ENCODE measurements around the gene GLT1D1.
"Not testable (repeated sequence)": the region's sequence is repeated elsewhere in the genome, so short reads cannot be mapped to it uniquely, and the experiment has no call there.

GLT1D1 gene

GRCh38 chr12:128852885-128853599 is at the start of gene GLT1D1:
Gene GLT1D1 (plus strand): TSS chr12:128853478. CDS start chr12:128853582, 104 bp downstream.
- no peak for DNase-seq

DNA sequence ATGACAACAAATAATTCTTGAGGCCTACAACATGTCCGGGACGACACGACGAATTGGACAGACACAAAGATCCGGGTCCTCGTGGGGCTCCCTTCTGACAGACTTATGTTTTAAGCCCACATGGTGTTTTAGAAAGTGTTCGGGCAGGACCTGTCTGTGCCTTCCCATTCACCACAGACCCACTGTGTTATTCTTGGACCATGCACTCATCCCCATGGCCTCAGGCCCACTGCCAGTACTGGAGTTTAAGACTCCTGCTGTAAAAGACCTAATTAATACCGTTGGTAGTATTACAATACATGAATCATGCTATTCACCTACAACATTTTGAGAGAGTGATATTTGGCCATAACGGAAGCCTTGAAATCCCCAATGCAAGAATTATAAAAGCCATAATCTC is 49.5 kb upstream of the GLT1D1 start:
- no peak for DNase-seq

DNA sequence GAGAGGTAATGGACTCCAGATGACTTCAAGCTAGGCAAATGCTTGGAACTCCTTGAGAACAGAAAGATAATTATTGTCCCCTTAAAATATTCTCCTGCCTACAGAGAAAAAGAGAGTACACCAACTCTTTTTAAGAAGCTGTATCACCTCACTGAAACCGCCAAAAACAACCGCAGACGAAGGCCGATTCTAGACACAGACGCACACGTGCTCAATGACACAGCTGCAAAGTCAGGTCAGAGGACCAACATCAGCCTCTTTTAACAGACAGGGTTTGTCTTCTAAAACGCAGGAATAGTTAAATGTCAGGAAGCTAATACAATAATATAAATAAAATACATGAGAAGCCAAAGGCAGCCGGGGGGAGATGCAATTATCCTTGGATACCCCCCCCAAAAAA is 48.5 kb upstream of the GLT1D1 start:
- no peak for DNase-seq

DNA sequence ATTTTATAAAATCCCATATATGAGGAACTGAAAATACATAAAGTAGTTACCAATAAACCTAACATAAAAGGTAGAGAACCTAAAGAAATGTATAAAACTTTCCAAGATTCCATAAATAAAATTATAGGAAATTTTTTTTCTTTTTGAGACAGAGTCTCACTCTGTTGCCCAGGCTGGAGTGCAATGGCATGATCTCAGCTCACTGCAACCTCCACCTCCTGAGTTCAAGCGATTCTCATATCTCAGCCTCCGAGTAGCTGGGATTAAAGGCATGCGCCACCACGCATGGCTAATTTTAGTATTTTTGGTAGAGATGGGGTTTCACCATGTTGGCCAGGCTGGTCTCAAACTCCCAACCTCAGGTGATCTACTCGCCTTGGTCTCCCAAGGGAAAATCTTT is 47.9 kb upstream of the GLT1D1 start:
- DNase-seq, result not testable (repeated sequence)

GRCh38 chr12:128806573-128806972 is 46.7 kb upstream of the GLT1D1 start:
- no peak for DNase-seq

GRCh38 chr12:128807161-128807724 is 46.0 kb upstream of the GLT1D1 start:
- DNase-seq, result no peak

DNA sequence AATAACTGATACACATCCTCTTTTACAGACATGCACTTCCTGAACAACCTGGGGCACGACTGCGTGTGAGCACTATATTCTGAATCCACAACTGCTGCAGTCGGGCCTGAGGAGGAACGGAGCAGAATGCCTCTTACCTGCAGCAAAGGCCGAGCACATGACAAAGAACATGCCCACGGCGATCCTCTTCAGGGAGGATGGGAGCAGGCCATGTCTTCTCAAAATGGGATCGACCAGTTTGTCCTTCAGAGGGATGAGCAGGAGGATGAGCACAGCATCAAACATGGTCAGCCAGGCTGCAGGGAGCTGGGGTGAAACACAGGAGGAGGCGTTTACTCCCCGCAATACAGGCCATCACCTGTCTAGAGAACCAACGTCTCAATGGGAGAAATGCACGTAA is 44.6 kb upstream of the GLT1D1 start:
- no peak for DNase-seq

DNA sequence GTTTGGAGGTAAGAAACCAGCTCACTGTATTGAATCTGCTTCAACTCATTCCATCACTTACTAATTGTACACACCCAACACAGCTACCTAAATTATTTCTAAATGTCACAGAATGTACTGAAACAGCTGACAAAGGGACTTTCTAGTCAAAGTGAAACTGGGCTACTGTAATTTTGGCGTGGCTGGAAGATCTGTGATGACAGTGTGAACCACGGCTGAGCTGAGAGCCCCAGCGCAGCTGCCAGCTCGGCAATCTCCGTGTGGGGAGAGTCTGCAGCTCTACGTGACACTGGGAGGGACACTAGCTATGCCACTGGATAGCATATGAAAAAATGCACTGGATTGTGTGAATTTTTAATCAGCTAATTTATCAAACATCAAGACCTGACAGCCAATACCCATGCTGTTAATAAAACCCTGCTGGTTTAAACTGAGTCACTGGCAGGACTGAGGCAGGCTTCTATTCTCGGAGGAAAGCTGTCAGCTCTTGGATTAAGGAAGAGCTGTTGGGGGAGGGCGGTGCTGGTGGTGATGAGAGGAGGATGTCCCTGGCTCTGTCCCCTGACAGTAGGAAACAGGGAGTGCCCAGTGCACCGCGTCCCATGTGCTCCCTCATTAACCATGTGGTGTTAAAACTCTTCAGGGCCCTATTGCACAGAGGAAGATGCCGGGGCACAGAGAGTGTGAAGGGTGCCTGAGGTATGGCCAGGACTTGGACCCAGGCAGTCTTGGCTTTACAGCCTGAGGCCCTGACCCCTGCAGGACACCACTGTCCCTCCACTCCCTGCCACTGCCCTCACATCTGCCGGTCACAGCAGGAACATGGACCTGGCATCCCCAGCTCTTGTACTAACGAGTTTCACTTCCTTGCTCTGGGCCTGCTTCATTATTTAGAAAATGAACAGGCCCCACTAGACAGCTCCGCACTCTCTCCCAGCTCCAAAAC is 42.8 kb upstream of the GLT1D1 start:
- DNase-seq, result no peak

DNA sequence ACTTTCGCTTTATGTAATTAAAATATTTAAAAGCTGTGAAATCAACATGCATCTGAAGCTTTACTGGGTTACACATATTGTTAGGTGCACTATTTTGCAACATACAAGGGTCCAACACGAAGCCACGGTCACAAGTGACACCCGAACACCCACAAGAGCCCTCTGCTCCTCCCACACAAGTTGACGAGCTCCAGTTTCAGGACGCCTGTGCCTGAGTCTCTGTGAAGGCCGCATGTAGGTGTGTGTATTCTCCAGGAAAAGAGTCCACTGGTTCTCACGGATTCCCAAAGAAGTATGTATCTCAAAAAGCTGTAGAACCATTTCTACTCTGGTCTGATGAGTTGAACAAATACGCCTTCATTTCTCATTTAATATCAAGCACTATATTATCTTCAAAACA is 41.5 kb upstream of the GLT1D1 start:
- DNase-seq, result no peak

DNA sequence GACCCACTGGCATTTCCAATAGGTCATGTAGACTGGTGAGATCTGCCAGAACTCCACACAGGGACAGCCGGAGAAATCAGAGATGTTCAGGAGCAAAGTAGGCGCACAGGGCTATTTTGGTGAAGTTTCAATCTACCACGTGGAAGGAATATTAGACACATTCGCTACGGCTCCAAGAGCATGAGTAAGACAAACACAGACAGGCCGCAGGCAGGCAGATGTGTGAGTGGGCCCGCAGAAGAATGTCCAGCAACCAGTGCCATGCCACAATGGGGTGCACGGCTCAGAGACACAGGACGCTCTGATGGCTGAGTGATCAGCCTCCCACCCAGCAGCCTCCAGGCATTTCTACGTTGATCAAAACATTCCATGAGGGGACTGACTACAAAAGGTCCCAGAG is 39.9 kb upstream of the GLT1D1 start:
- no peak for DNase-seq

- DNase-seq, result no peak
Observed at GRCh38 chr12:128813883-128814282, 39.4 kb upstream of the GLT1D1 start.

GRCh38 chr12:128814411-128815261 is 38.6 kb upstream of the GLT1D1 start:
- no peak for DNase-seq

GRCh38 chr12:128815779-128816642 is 37.3 kb upstream of the GLT1D1 start:
- DNase-seq, result no peak

DNA sequence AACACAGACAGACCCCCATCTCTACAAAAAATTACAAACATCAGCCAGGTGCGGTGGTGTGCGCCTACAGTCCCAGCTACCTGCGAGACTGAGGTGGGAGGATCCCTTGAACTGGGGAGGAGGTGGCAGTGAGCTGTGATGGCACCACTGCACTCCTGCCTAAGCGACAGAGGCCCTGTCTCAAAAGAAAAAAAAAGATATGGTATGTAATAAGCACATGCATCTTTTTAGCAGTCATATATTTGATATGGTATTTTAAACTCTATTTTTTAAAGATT is 36.7 kb upstream of the GLT1D1 start:
- DNase-seq, result no peak

DNA sequence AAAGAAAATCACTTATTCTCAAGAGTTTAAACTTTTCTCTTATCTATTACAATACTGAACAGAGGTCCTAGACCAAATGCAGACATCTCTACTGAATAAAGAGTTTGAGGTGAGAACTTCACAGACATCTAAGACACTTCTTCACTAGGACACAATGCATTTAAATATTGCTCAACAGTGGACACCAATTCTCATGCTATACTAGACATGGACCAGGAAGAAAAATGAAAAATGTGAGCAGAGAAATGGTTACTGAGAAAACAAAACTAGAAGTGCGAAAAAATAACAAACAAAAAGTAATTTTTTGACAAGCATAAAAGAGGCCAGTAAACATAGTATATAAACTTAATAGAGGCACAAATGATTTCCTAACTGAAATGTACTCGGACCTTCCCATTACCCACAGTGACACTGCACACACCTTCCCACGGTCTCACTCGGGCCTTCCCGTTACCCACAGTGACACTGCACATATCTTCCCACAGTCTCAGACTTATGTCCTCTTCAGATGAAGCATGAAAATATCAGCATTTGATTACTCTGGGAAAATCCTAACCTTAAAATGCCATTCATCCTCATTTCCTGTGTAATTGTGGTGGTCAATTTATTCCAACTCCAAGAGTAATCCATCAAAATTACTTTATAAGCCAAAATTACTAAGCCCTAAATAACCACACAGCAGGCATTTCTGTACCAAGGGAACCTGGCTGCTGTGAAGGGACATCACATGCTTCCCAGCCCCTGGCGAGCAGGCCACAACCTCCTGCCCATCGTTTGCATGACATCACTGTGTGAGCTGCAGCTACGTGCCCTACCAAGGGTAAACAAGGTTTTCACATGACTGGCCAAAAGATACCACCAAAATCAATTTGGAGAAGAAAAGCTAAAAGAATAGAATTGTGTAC is 35.9 kb upstream of the GLT1D1 start:
- no peak for DNase-seq

DNA sequence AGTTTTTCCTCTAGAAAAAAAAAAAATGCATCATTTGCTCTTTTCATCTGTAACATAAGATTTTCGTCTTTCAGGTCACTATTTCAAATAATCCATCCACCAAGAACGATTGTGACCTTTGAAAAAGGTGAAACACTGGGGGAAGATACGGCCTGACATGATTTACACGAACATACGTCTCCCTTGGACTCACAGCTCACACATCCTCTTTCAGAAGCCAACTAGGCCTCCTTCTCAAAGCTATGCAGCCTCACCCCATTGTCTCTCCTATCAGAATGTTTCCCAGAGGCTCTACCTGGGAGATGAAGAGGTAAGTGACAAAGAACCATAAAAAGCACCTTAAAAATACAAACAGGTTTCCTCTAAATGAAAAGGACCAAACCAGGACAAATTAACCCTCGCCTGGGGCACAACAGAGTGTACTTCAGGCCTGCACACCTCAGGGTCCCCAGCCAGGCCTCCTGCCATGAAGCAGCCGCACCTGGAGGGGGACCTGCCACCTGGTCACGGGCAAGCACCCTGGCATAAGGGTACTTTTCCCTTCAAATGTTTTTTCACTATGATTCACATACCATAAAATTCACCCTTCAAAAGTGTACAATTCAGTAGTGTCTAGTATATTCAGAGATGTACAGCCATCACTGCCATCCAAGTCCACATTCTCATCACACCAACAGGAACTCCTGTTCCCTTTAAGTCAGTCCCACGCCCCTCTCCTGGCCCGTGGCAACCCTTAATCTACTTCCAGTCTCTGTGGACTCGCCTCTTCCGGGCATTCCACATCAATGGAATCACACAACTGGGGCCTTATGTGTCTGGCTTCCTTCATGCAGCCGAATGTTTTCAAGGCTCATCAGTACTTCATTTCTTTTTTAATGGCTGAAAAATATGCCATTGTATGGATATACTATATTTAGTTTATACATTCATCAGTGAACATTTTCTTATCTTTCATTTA is 34.9 kb upstream of the GLT1D1 start:
- DNase-seq, result no peak

DNA sequence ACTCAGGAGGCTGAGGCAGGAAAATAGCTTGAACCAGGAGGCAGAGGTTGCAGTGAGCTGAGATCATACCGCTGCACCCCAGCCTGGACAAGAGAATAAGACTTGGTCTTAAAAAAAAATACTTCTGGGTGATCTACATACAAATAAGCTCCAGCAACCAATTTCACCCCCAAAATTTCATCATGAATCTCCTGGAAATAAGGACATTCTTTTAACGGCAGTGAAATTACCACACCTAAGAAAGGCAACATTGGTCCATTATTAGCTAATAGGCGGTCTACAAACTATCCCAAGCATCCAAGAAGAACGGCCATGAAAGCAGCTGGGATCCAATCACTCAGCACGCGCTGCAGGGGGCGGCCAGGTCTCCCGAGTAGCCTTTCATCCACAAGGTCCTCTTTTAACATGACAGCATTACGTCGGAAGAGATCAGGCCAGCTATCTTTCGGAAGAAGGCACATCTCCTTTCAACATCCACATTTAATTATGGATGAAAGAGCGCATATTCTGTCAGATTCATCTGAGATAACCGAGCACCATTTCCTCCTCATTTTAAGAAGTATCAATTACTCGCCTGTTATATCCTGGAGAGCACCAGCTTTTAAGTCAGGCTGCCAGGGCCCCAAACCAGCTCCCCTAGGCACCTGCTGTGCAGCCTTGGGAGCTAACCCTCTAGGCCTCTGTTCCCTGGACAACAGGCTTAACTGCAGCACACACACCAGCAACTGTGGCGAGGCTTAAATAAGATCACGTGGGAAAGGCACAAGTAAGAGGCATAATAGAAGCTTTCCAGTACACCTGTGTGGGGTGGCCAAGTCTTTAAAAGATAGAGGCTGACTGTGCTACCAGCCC is 33.8 kb upstream of the GLT1D1 start:
- no peak for DNase-seq

DNA sequence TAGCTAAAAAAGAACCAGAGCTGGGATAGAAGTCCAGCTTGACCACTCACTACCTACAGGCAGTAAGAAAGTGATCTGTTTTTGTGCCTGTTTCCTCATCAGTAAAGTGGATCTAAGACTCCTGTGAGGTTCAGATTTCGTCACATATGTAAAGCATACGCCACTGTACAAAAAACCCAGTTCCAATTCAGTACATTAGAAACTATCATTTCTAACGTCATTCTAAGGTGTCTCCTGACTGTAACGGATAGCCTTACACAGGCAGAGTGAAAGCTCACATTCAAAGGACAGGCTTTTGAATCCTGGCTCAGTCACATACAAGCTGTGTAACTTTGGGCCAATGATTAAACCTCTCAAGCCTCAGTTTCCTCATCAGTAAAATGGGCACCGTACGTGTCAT is 33.0 kb upstream of the GLT1D1 start:
- no peak for DNase-seq
